Lower leg skin (tissue), 4 donors: ENCODE results near the gene TMEM39B. TPM values are rescaled to one million over a fixed set of nuclear protein-coding genes. Genes with fewer than 3 reads are reported as not detected.

ENCODE experiments used
- DNase-seq, 2 donors: peaks; one replicate each; pipeline ENCODE4 v3.0.0-alpha.2; 2019; ENCODE audit warnings: low spot score in 2 of 2
- H3K4me3 ChIP-seq: fragments of 200-600 bp; sonication (generic); 2 replicates; pipeline ENCODE4 v1.5.1; 2017; ENCODE audit warnings: mild to moderate bottlenecking, low read depth; ENCODE audit not compliant: poor library complexity, severe bottlenecking
- POLR2A ChIP-seq, 2 donors: fragments of 450-650 bp; IDR thresholded peaks; one replicate each; pipeline ENCODE4 v1.6.1; 2016 to 2017; ENCODE audit warnings: antibody characterized with exemption in 2 of 2, mild to moderate bottlenecking in 1 of 2, moderate library complexity in 1 of 2
- WGBS, 2 donors: methylation state at CpG; one replicate each; pipeline ENCODE4 v1.1.5; 2018; 5-methylcytosine and 5-hydroxymethylcytosine counted together
- intact Hi-C: fragments of 100-400 bp; cut with DNase I; formaldehyde crosslinking; loops from one replicate; pipeline ENCODE4 v1.15.0; 2023; ENCODE audit warnings: low total_unique reads
- total RNA-seq, 4 donors: library from RNA; depleted of rRNA; stranded (reverse); fragments of >200 nt; gene quantifications; one replicate each; pipeline ENCODE4 v1.1.0, GENCODE V29; 2016
- TF ChIP-seq, protein P1 (sequence below), 3 donors: fragments of 450-650 bp; IDR thresholded peaks; one replicate each; pipeline ENCODE4 v1.5.1; 2016; ENCODE audit warnings: antibody characterized with exemption in 3 of 3, mild to moderate bottlenecking in 3 of 3, moderate library complexity in 2 of 3

TMEM39B gene
- total RNA-seq, 4 donors from 2014 or later, result 2.9 to 5.0 (median 4.3) TPM

DNA sequence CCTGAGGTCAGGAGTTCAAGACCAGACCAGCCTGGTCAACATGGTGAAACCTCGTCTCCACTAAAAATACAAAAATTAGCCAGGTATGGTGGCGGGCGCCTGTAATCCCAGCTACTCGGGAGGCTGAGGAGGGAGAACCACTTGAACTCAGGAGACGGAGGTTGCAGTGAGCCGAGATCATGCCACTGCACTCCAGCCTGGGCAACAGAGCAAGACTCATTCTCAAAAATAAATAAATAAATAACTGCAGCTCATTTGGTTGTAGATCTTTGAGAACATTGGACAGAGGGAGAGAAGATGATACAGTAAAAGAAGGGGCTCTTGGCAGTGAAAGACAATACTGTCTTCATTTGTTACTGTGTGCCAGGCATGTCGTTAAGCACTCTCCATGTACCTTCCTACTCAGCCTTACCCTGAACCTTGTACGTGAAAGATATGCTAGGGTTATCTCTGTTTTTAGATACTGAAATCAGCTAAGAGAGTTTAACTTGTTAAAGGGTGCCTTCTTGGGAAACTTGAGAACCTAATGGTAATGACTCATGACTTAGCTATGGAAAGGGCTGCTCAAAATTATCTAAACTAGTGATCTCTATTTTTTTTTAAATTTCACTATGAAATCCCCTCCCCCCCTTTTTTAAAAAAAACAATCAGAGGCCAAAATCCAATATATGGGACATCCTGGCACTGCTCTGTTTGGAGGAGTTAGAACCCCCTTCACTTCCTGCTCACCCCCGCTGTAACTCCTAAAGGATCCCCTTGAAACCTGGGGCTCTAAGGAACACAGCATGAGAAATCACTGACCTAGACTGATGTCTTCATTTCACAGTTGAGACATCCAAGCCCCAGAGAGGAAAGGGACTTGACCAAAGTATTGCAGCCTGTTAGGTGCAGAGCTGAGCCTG is 28.3 kb downstream of the TMEM39B start:
- no peak overlapping the region for H3K4me3 ChIP-seq
- DNase-seq, result no peak
- 91 to 93% methylated on average over 9 of the region's 9 CpGs for whole genome bisulfite sequencing, 2 donors
- TF ChIP-seq, protein P1, sequence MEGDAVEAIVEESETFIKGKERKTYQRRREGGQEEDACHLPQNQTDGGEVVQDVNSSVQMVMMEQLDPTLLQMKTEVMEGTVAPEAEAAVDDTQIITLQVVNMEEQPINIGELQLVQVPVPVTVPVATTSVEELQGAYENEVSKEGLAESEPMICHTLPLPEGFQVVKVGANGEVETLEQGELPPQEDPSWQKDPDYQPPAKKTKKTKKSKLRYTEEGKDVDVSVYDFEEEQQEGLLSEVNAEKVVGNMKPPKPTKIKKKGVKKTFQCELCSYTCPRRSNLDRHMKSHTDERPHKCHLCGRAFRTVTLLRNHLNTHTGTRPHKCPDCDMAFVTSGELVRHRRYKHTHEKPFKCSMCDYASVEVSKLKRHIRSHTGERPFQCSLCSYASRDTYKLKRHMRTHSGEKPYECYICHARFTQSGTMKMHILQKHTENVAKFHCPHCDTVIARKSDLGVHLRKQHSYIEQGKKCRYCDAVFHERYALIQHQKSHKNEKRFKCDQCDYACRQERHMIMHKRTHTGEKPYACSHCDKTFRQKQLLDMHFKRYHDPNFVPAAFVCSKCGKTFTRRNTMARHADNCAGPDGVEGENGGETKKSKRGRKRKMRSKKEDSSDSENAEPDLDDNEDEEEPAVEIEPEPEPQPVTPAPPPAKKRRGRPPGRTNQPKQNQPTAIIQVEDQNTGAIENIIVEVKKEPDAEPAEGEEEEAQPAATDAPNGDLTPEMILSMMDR (IDR thresholded peaks at IDR 0.05), result no peak
- TF ChIP-seq POLR2A (IDR thresholded peaks at IDR 0.05), result no peak
- intact Hi-C loops, result no loop called here

- 74 to 86% methylated on average over 4 of the region's 4 CpGs for WGBS, 2 donors
- DNase-seq, result no peak
- TF ChIP-seq, protein P1 (IDR thresholded peaks at IDR 0.05), result no peak
- no peak for TF ChIP-seq POLR2A (IDR thresholded peaks at IDR 0.05)
- no peak overlapping the region for H3K4me3 ChIP-seq
- intact Hi-C loops, result no loop called here
Measured at GRCh38 chr1:32104127-32104526, 31.4 kb downstream of the TMEM39B start.

- TF ChIP-seq, protein P1 (IDR thresholded peaks at IDR 0.05), result no peak
- TF ChIP-seq POLR2A (IDR thresholded peaks at IDR 0.05), result no peak
- 56 to 76% methylated on average over 1 of the region's 1 CpG for WGBS, 2 donors
- H3K4me3 ChIP-seq, result no peak overlapping the region
- no peak for DNase-seq
- intact Hi-C loops, result no loop called here
Measured at GRCh38 chr1:32105338-32105737, 32.6 kb downstream of the TMEM39B start.

GRCh38 chr1:32106663-32107275 is 34.0 kb downstream of the TMEM39B start:
- intact Hi-C loops, result no loop called here
- H3K4me3 ChIP-seq, result no peak overlapping the region
- 83 to 87% methylated on average over 9 of the region's 9 CpGs for WGBS, 2 donors

DNA sequence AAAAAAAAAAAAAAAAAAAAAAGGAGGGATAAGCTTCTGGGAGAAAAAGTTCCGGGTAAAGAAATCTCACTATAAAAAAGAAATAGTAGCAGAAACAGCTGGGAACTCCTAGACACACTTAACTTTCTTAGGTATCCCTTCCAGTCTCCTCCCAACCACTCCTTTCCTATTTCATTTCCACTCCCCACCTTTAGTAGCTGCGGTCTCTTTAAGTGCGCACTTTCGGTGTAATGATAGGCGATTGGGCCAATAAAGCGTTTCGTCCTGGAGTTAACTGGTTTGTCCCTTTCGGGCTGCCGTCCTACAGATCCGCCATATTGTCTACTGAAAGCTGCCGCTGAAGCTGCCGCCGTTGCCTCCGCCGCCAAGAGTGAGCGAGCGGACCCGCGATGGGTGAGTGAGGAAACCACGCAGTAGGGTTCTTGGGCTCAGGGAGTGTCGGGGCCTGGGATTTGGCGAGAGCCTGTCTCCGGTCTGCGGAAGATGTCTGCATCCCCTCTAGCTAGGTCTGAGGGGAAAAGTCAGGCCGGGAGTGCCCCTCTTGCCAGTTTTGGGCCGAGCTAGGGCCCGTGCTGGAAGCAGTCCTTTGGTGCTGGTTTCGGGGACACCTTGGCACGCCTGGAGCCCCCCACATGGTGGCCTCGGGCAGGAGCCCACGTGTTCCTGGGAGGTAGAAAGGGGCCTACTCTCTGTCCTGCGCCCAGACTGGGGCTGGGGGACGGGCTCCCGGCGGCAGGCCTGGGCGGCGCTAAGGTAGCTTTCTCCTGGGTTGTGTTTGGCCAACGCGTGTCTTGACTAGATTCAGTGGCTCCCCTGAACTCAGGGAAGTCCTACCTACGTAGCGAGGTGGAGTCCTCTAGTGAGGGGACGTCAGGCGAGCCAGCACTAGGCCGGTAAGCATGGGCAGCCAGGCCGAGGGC is 35.3 kb downstream of the TMEM39B start, which contains the start of gene KPNA6:
TSS of gene KPNA6 (plus strand) at position 315 of the 920 bp plus-strand sequence. CDS start at position 390, 75 bp downstream.
- H3K4me3 ChIP-seq, result peak within 1 kb of the TSS; percentile 90
- no peak for TF ChIP-seq POLR2A (IDR thresholded peaks at IDR 0.05)
- TF ChIP-seq, protein P1 (IDR thresholded peaks at IDR 0.05), result no peak
- DNase-seq, result peak; percentile 92 to 96
- WGBS, 2 donors, result 0 to 1% methylated on average over 35 to 39 of the region's 45 CpGs
- intact Hi-C loops, result no loop called here

More at GRCh38 chr1:32106663-32107275, 34.0 kb downstream of the TMEM39B start:
- DNase-seq, result no peak
- no peak for TF ChIP-seq POLR2A (IDR thresholded peaks at IDR 0.05)
- TF ChIP-seq, protein P1 (IDR thresholded peaks at IDR 0.05), result no peak
